ENCODE results near the gene TP53TG5.
A peak's percentile ranks its signal among the peaks of the same experiment; 100 is the strongest.

TP53TG5 gene

GRCh38 chr20:45409521-45410272, 31.6 kb upstream of the TP53TG5 start:
- H2AFZ ChIP-seq (ENCODE audit: low read length): no peak overlapping the region
- no peak for DNase-seq (ENCODE audit: low spot score)
- no peak overlapping the region for H3K4ac ChIP-seq (ENCODE audit: low read length)
- H4K91ac ChIP-seq (ENCODE audit: low read depth, low read length, poor library complexity): no peak overlapping the region
- H3K4me3 ChIP-seq (ENCODE audit: low read length in 2 of 2): no peak overlapping the region
- no peak overlapping the region for H4K8ac ChIP-seq (ENCODE audit: low read depth, low read length)
- H3K9me3 ChIP-seq (replicated peaks in 1 of 2; ENCODE audit: control insufficient read depth in 2 of 2, insufficient read depth in 1 of 2, low read depth in 1 of 2, low read length in 2 of 2): peaks cover 0 to 2% of the 10 kb centered on the region in 2 donors
- H3K23ac ChIP-seq (ENCODE audit: low read depth, low read length, poor library complexity): no peak overlapping the region
- H2BK15ac ChIP-seq (ENCODE audit: low read length): no peak overlapping the region
- peaks cover 5 to 9% of the 10 kb centered on the region in 2 donors for H3K4me1 ChIP-seq (ENCODE audit: control insufficient read depth in 2 of 2, insufficient read depth in 1 of 2, low read depth in 1 of 2, low read length in 2 of 2)
- H3K79me1 ChIP-seq (ENCODE audit: low read depth, low read length): no peaks in the 10 kb centered on the region
- no peak overlapping the region for H3K4me2 ChIP-seq (ENCODE audit: insufficient read depth, low read length, poor library complexity, severe bottlenecking)
- no CpG with 5 or more reads among the region's 7 CpGs for WGBS, 2 donors (ENCODE audit: extremely low coverage in 2 of 2, insufficient read length in 2 of 2, insufficient replicate concordance in 1 of 2)
- H3K36me3 ChIP-seq (replicated peaks in 1 of 2; ENCODE audit: control insufficient read depth in 2 of 2, insufficient read depth in 2 of 2, low read length in 2 of 2): peaks cover 7 to 39% of the 10 kb centered on the region in 2 donors
- H3K14ac ChIP-seq (ENCODE audit: low read length): no peak overlapping the region
- no peak overlapping the region for H2BK120ac ChIP-seq (ENCODE audit: low read depth, low read length)
- H2BK12ac ChIP-seq (ENCODE audit: low read length): no peak overlapping the region
- H2BK5ac ChIP-seq (ENCODE audit: low read length): no peak overlapping the region
- no peak overlapping the region for H3K9ac ChIP-seq (ENCODE audit: low read depth, low read length, poor library complexity)
- no peak overlapping the region for H3K27ac ChIP-seq (replicated peaks; ENCODE audit: low read length)
- no peak overlapping the region for H3K18ac ChIP-seq (ENCODE audit: low read length)
- peaks cover 0 to 28% (median 3%) of the 10 kb centered on the region in 3 experiments for H3K27me3 ChIP-seq (ENCODE audit: control insufficient read depth in 3 of 3, insufficient read depth in 3 of 3, low read depth in 1 of 3, low read length in 3 of 3)
- no peak overlapping the region for H2AK5ac ChIP-seq (ENCODE audit: low read depth, low read length)

GRCh38 chr20:45408646-45409213, 30.6 kb upstream of the TP53TG5 start:
- WGBS, 2 donors (ENCODE audit: extremely low coverage in 2 of 2, insufficient read length in 2 of 2, insufficient replicate concordance in 1 of 2): no CpG with 5 or more reads among the region's 7 CpGs
- Histone ChIP-seq H3K4me3 (ENCODE audit: low read length in 2 of 2) (no peak overlapping the region), H3K79me1 (ENCODE audit: low read depth, low read length) (no peaks in the 10 kb centered on the region)

GRCh38 chr20:45407783-45408645, 29.9 kb upstream of the TP53TG5 start, which contains the start of gene DBNDD2:
TSS of gene DBNDD2 (plus strand) at chr20:45408289. CDS start at chr20:45408468, 179 bp downstream.
- H2AK5ac ChIP-seq (ENCODE audit: low read depth, low read length): peak within 1 kb of the TSS; percentile 78
- peaks cover 0 to 32% (median 3%) of the 10 kb centered on the region in 3 experiments for H3K27me3 ChIP-seq (ENCODE audit: control insufficient read depth in 3 of 3, insufficient read depth in 3 of 3, low read depth in 1 of 3, low read length in 3 of 3)
- no peak for DNase-seq (ENCODE audit: low spot score)
- H3K4me1 ChIP-seq (ENCODE audit: control insufficient read depth in 2 of 2, insufficient read depth in 1 of 2, low read depth in 1 of 2, low read length in 2 of 2): peaks cover 5 to 9% of the 10 kb centered on the region in 2 donors
- H3K27ac ChIP-seq (replicated peaks; ENCODE audit: low read length): no peak within 1 kb of the TSS
- peak within 1 kb of the TSS; percentile 61 for H3K14ac ChIP-seq (ENCODE audit: low read length)
- peak within 1 kb of the TSS; percentile 21 for H4K8ac ChIP-seq (ENCODE audit: low read depth, low read length)
- peak within 1 kb of the TSS; percentile 97 for H3K18ac ChIP-seq (ENCODE audit: low read length)
- H2BK120ac ChIP-seq (ENCODE audit: low read depth, low read length): peak within 1 kb of the TSS; percentile 39
- peak within 1 kb of the TSS; percentile 46 for H2BK12ac ChIP-seq (ENCODE audit: low read length)
- H2BK15ac ChIP-seq (ENCODE audit: low read length): peak within 1 kb of the TSS; percentile 63
- peaks cover 7 to 39% of the 10 kb centered on the region in 2 donors for H3K36me3 ChIP-seq (replicated peaks in 1 of 2; ENCODE audit: control insufficient read depth in 2 of 2, insufficient read depth in 2 of 2, low read length in 2 of 2)
- WGBS, 2 donors (ENCODE audit: extremely low coverage in 2 of 2, insufficient read length in 2 of 2, insufficient replicate concordance in 1 of 2): no CpG with 5 or more reads among the region's 21 CpGs
- no peak within 1 kb of the TSS for H3K4ac ChIP-seq (ENCODE audit: low read length)
- H3K9ac ChIP-seq (ENCODE audit: low read depth, low read length, poor library complexity): peak within 1 kb of the TSS; percentile 95
- no peak within 1 kb of the TSS for H4K91ac ChIP-seq (ENCODE audit: low read depth, low read length, poor library complexity)
- peak within 1 kb of the TSS; percentile 81 to 94 for H3K4me3 ChIP-seq (ENCODE audit: low read length in 2 of 2)
- H2BK5ac ChIP-seq (ENCODE audit: low read length): peak within 1 kb of the TSS; percentile 93
- H3K79me1 ChIP-seq (ENCODE audit: low read depth, low read length): no peaks in the 10 kb centered on the region
- peak within 1 kb of the TSS; percentile 90 for H3K23ac ChIP-seq (ENCODE audit: low read depth, low read length, poor library complexity)
- H3K4me2 ChIP-seq (ENCODE audit: insufficient read depth, low read length, poor library complexity, severe bottlenecking): peak within 1 kb of the TSS; percentile 100
- peak within 1 kb of the TSS; percentile 98 for H2AFZ ChIP-seq (ENCODE audit: low read length)
- H3K9me3 ChIP-seq (replicated peaks in 1 of 2; ENCODE audit: control insufficient read depth in 2 of 2, insufficient read depth in 1 of 2, low read depth in 1 of 2, low read length in 2 of 2): peaks cover 0 to 2% of the 10 kb centered on the region in 2 donors

More at GRCh38 chr20:45408646-45409213, 30.6 kb upstream of the TP53TG5 start:
- H3K27ac ChIP-seq (replicated peaks; ENCODE audit: low read length): no peak overlapping the region
- H2AK5ac ChIP-seq (ENCODE audit: low read depth, low read length): no peak overlapping the region
- DNase-seq (ENCODE audit: low spot score): no peak
- no peak overlapping the region for H3K4ac ChIP-seq (ENCODE audit: low read length)
- no peak overlapping the region for H2AFZ ChIP-seq (ENCODE audit: low read length)
- no peak overlapping the region for H3K23ac ChIP-seq (ENCODE audit: low read depth, low read length, poor library complexity)
- no peak overlapping the region for H2BK12ac ChIP-seq (ENCODE audit: low read length)
- peaks cover 0 to 2% of the 10 kb centered on the region in 2 donors for H3K9me3 ChIP-seq (replicated peaks in 1 of 2; ENCODE audit: control insufficient read depth in 2 of 2, insufficient read depth in 1 of 2, low read depth in 1 of 2, low read length in 2 of 2)
- no peak overlapping the region for H3K9ac ChIP-seq (ENCODE audit: low read depth, low read length, poor library complexity)
- H3K18ac ChIP-seq (ENCODE audit: low read length): no peak overlapping the region
- peaks cover 0 to 32% (median 3%) of the 10 kb centered on the region in 3 experiments for H3K27me3 ChIP-seq (ENCODE audit: control insufficient read depth in 3 of 3, insufficient read depth in 3 of 3, low read depth in 1 of 3, low read length in 3 of 3)
- H3K36me3 ChIP-seq (replicated peaks in 1 of 2; ENCODE audit: control insufficient read depth in 2 of 2, insufficient read depth in 2 of 2, low read length in 2 of 2): peaks cover 7 to 39% of the 10 kb centered on the region in 2 donors
- H2BK5ac ChIP-seq (ENCODE audit: low read length): no peak overlapping the region
- no peak overlapping the region for H2BK15ac ChIP-seq (ENCODE audit: low read length)
- no peak overlapping the region for H2BK120ac ChIP-seq (ENCODE audit: low read depth, low read length)
- no peak overlapping the region for H3K4me2 ChIP-seq (ENCODE audit: insufficient read depth, low read length, poor library complexity, severe bottlenecking)
- no peak overlapping the region for H3K14ac ChIP-seq (ENCODE audit: low read length)
- H3K4me1 ChIP-seq (ENCODE audit: control insufficient read depth in 2 of 2, insufficient read depth in 1 of 2, low read depth in 1 of 2, low read length in 2 of 2): peaks cover 5 to 9% of the 10 kb centered on the region in 2 donors
- no peak overlapping the region for H4K8ac ChIP-seq (ENCODE audit: low read depth, low read length)
- no peak overlapping the region for H4K91ac ChIP-seq (ENCODE audit: low read depth, low read length, poor library complexity)
